Activated CD8-positive, alpha-beta memory T cell treated with anti-CD3 and anti-CD28 coated beads, Interleukin-2, amount 50 U/mL, for 4 hours (primary cell): Measurements from ENCODE around the gene SPATA22.
"Not testable (repeated sequence)": the region's sequence is repeated elsewhere in the genome, so short reads cannot be mapped to it uniquely, and the experiment has no call there.

ENCODE experiments used
- DNase-seq: peaks from one replicate; pipeline ENCODE4 v3.0.0-alpha.2; 2020

SPATA22 gene

GRCh38 chr17:3472137-3472536 is 518 bp upstream of the SPATA22 start:
- no peak for DNase-seq

GRCh38 chr17:3469529-3469928 is 2.1 kb downstream of the SPATA22 start:
- no peak for DNase-seq

GRCh38 chr17:3466355-3466754 is 5.3 kb downstream of the SPATA22 start:
- not testable (repeated sequence) for DNase-seq

- no peak for DNase-seq
Measured at GRCh38 chr17:3448059-3448665, 23.5 kb downstream of the SPATA22 start.

- DNase-seq, result no peak
Measured at GRCh38 chr17:3447625-3448024, 24.0 kb downstream of the SPATA22 start.

- DNase-seq, result no peak
Measured at GRCh38 chr17:3440451-3440850, 31.2 kb downstream of the SPATA22 start.

GRCh38 chr17:3438368-3438767 is 33.3 kb downstream of the SPATA22 start:
- DNase-seq, result no peak

GRCh38 chr17:3433741-3434140 is 37.9 kb downstream of the SPATA22 start, which contains the start of gene OR1E2:
OR1E2 (minus strand) TSS chr17:3433841; CDS start chr17:3433841, 0 bp downstream.
- DNase-seq, result no peak

- not testable (repeated sequence) for DNase-seq
Measured at GRCh38 chr17:3433215-3433614, 38.4 kb downstream of the SPATA22 start.

GRCh38 chr17:3418222-3418621 is 53.4 kb downstream of the SPATA22 start:
- no peak for DNase-seq

- DNase-seq, result no peak
Measured at GRCh38 chr17:3415610-3416009, 56.0 kb downstream of the SPATA22 start.

GRCh38 chr17:3412216-3412615 is 59.4 kb downstream of the SPATA22 start:
- DNase-seq, result not testable (repeated sequence)

- DNase-seq, result no peak
Measured at GRCh38 chr17:3411070-3411469, 60.5 kb downstream of the SPATA22 start, which contains the start of gene OR3A3. OR3A3 (plus strand) TSS chr17:3411370.

GRCh38 chr17:3403856-3404255 is 67.8 kb downstream of the SPATA22 start:
- not testable (repeated sequence) for DNase-seq

GRCh38 chr17:3401786-3402185 is 69.8 kb downstream of the SPATA22 start:
- DNase-seq, result no peak

- no peak for DNase-seq
Measured at GRCh38 chr17:3400055-3400454, 71.6 kb downstream of the SPATA22 start.

- no peak for DNase-seq
Measured at GRCh38 chr17:3398310-3398709, 73.3 kb downstream of the SPATA22 start, which contains the start of gene OR1E1. OR1E1 (minus strand) TSS chr17:3398410; CDS start chr17:3398410, 0 bp downstream.

- not testable (repeated sequence) for DNase-seq
Measured at GRCh38 chr17:3397801-3398200, 73.8 kb downstream of the SPATA22 start.
